22Rv1 (cell line): ENCODE data around the gene ZNF219.

Source experiments
- ZFX ChIP-seq: fragments of 450-650 bp; IDR thresholded peaks from 2 replicates; pipeline ENCODE4 v1.6.1; 2017; ENCODE audit warnings: antibody characterized with exemption, borderline replicate concordance
- TF ChIP-seq, protein P1 (sequence below): fragments of 450-650 bp; IDR thresholded peaks from 2 replicates; pipeline ENCODE4 v1.5.1; 2017; ENCODE audit warnings: mild to moderate bottlenecking

DNA sequence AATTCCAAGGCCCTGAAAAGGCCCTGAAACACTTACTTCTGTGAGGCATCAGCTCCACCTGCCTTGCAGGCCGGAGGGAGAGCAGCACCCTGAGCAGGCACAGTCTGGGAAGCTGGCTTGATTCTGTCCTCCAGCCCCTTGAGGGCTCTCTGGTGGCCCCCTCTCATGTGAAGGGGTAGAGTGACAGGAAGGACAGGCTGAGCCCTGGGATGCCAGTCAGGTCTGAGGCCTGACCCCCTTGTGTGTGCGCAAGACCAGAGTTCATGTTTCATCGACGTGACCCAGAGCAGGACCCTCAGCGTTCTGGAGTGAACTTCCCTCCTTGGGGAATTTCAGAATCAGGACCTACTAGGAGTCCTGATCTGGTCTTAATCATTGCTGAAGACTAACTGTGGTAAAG lies 39.6 kb downstream of the ZNF219 start:
- TF ChIP-seq, protein P1, sequence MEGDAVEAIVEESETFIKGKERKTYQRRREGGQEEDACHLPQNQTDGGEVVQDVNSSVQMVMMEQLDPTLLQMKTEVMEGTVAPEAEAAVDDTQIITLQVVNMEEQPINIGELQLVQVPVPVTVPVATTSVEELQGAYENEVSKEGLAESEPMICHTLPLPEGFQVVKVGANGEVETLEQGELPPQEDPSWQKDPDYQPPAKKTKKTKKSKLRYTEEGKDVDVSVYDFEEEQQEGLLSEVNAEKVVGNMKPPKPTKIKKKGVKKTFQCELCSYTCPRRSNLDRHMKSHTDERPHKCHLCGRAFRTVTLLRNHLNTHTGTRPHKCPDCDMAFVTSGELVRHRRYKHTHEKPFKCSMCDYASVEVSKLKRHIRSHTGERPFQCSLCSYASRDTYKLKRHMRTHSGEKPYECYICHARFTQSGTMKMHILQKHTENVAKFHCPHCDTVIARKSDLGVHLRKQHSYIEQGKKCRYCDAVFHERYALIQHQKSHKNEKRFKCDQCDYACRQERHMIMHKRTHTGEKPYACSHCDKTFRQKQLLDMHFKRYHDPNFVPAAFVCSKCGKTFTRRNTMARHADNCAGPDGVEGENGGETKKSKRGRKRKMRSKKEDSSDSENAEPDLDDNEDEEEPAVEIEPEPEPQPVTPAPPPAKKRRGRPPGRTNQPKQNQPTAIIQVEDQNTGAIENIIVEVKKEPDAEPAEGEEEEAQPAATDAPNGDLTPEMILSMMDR: no peak
- no peak for TF ChIP-seq ZFX
